ENCODE measurements around the gene METTL17.

- TF ChIP-seq POLR2A (IDR thresholded peaks at IDR 0.05; ENCODE audit: low read depth, low read length) (no peak), TAF1 (IDR thresholded peaks at IDR 0.05; ENCODE audit: low read depth, low read length) (no peak), POLR2AphosphoS5 (IDR thresholded peaks at IDR 0.05; ENCODE audit: low read depth, low read length) (no peak), SPI1 (IDR thresholded peaks at IDR 0.05; ENCODE audit: low read depth, low read length) (no peak), POU2F2 (IDR thresholded peaks at IDR 0.05; ENCODE audit: low read depth, low read length) (no peak), PAX5 (IDR thresholded peaks at IDR 0.05; ENCODE audit: insufficient read depth, low read length, severe bottlenecking) (no peak)
Observed at GRCh38 chr14:21014761-21015190, 25.0 kb downstream of the METTL17 start.
